Skeletal muscle tissue (tissue), 5 donors: ENCODE data around the gene ASPG. TPM values are rescaled to one million over a fixed set of nuclear protein-coding genes. Genes with fewer than 3 reads are reported as not detected.
A peak's percentile ranks its signal among the peaks of the same experiment; 100 is the strongest.

Experiments used
- H3K27ac ChIP-seq: one replicate; pipeline ENCODE4 v1.7.0; 2013; ENCODE audit warnings: mild to moderate bottlenecking, low read depth, low read length, inconsistent platforms
- H3K27me3 ChIP-seq, 3 donors: one replicate each; pipeline ENCODE4 v1.7.0; 2013; ENCODE audit warnings: low read length in 3 of 3; ENCODE audit not compliant: control insufficient read depth in 3 of 3, insufficient read depth in 3 of 3
- H3K36me3 ChIP-seq, 3 donors: one replicate each; pipeline ENCODE4 v1.7.0; 2013; ENCODE audit warnings: low read length in 3 of 3; ENCODE audit not compliant: control insufficient read depth in 3 of 3, insufficient read depth in 3 of 3
- H3K4me1 ChIP-seq, 3 donors: one replicate each; pipeline ENCODE4 v1.7.0; 2013; ENCODE audit warnings: low read length in 3 of 3, mild to moderate bottlenecking in 3 of 3; ENCODE audit not compliant: control insufficient read depth in 3 of 3, insufficient read depth in 3 of 3
- H3K4me3 ChIP-seq, 3 donors: one replicate each; pipeline ENCODE4 v1.7.0; 2013; ENCODE audit warnings: low read length in 3 of 3
- H3K9ac ChIP-seq, 3 donors: one replicate each; pipeline ENCODE4 v1.7.0; 2013; ENCODE audit warnings: low read length in 3 of 3, mild to moderate bottlenecking in 3 of 3, moderate library complexity in 2 of 3, low read depth in 1 of 3
- H3K9me3 ChIP-seq, 3 donors: one replicate each; pipeline ENCODE4 v1.7.0; 2013; ENCODE audit warnings: low read length in 3 of 3; ENCODE audit not compliant: control insufficient read depth in 3 of 3
- small RNA-seq: library from RNA; depleted of rRNA; stranded (forward); fragments of <200 nt; gene quantifications from one replicate; pipeline ENCODE3, GENCODE V24; 2014
- total RNA-seq: library from RNA; depleted of rRNA; stranded (reverse); fragments of >200 nt; gene quantifications from one replicate; pipeline ENCODE4 v1.2.3, GENCODE V29; 2014
- donor health status: Osteomylitis.

ASPG gene
- total RNA-seq, 1 donor from 2014 or later, result 0.52 TPM

GRCh38 chr14:104161602-104162367 lies 76.3 kb downstream of the ASPG start:
- no peak overlapping the region for H3K9ac ChIP-seq
- H3K36me3 ChIP-seq, result no peaks in the 10 kb centered on the region
- H3K9me3 ChIP-seq, result no peaks in the 10 kb centered on the region
- H3K4me1 ChIP-seq, result no peaks in the 10 kb centered on the region
- peaks cover 0 to 3% (median 0%) of the 10 kb centered on the region in 3 donors for H3K27me3 ChIP-seq
- H3K27ac ChIP-seq, result no peak overlapping the region
- no peak overlapping the region for H3K4me3 ChIP-seq

- Histone ChIP-seq H3K4me1 (no peaks in the 10 kb centered on the region), H3K9ac (no peak overlapping the region), H3K36me3 (no peaks in the 10 kb centered on the region), H3K27ac (no peak overlapping the region), H3K27me3 (peaks cover 0 to 3% (median under 1%) of the 10 kb centered on the region in 3 donors), H3K4me3 (no peak overlapping the region), H3K9me3 (no peaks in the 10 kb centered on the region)
Measured at GRCh38 chr14:104162495-104162894, 77.0 kb downstream of the ASPG start.

GRCh38 chr14:104163541-104163940 lies 78.0 kb downstream of the ASPG start:
- no peaks in the 10 kb centered on the region for H3K4me1 ChIP-seq
- no peaks in the 10 kb centered on the region for H3K9me3 ChIP-seq
- H3K4me3 ChIP-seq, result no peak overlapping the region
- no peak overlapping the region for H3K9ac ChIP-seq
- no peaks in the 10 kb centered on the region for H3K36me3 ChIP-seq
- peaks cover 0 to 7% (median 3%) of the 10 kb centered on the region in 3 donors for H3K27me3 ChIP-seq
- H3K27ac ChIP-seq, result no peak overlapping the region

GRCh38 chr14:104164041-104164440 lies 78.5 kb downstream of the ASPG start:
- no peak overlapping the region for H3K27ac ChIP-seq
- H3K9me3 ChIP-seq, result no peaks in the 10 kb centered on the region
- peaks cover 0 to 1% (median 0%) of the 10 kb centered on the region in 3 donors for H3K4me1 ChIP-seq

GRCh38 chr14:104164512-104164911 lies 79.0 kb downstream of the ASPG start:
- Histone ChIP-seq H3K4me1 (peaks cover 0 to 3% (median 0%) of the 10 kb centered on the region in 3 donors), H3K27me3 (peaks cover 1 to 13% (median 7%) of the 10 kb centered on the region in 3 donors), H3K9ac (no peak overlapping the region), H3K36me3 (no peaks in the 10 kb centered on the region), H3K9me3 (no peaks in the 10 kb centered on the region), H3K27ac (no peak overlapping the region), H3K4me3 (no peak overlapping the region)

More at GRCh38 chr14:104164041-104164440, 78.5 kb downstream of the ASPG start:
- Histone ChIP-seq H3K9ac (no peak overlapping the region), H3K4me3 (no peak overlapping the region), H3K36me3 (no peaks in the 10 kb centered on the region), H3K27me3 (peaks cover 0 to 10% (median 3%) of the 10 kb centered on the region in 3 donors)

Small RNA genes within 50 kb of the gene (small RNA-seq; reads per million reads assigned to genes)
- 81.9 reads per million, percentile 96 among the genes with 10 or more reads in this experiment for gene MIR203A

Other genes starting within 250 kb of the ASPG start
- 4.7 TPM for gene PPP1R13B, start 238.1 kb upstream of the ASPG start, total RNA-seq
- gene TDRD9, start 157.2 kb upstream of the ASPG start, total RNA-seq, result 0.52 TPM
- not detected for gene RD3L, start 143.2 kb upstream of the ASPG start, total RNA-seq
- gene KIF26A, start 52.9 kb downstream of the ASPG start, total RNA-seq, result 6.3 TPM